HUES6 (cell line): ENCODE data around the gene WWP2.
"Not testable (repeated sequence)": the region's sequence is repeated elsewhere in the genome, so short reads cannot be mapped to it uniquely, and the experiment has no call there.

ENCODE experiments used
- H3K27ac ChIP-seq: 2 replicates; pipeline ENCODE4 v1.7.0; 2013; ENCODE audit warnings: low read depth, mild to moderate bottlenecking, low read length, inconsistent platforms
- H3K27me3 ChIP-seq: 2 replicates; pipeline ENCODE4 v1.6.1; 2013; ENCODE audit warnings: low read length; ENCODE audit not compliant: control insufficient read depth, insufficient read depth
- H3K36me3 ChIP-seq: 2 replicates; pipeline ENCODE4 v1.6.1; 2013; ENCODE audit warnings: low read length; ENCODE audit not compliant: control insufficient read depth, insufficient read depth
- H3K4me1 ChIP-seq: 2 replicates; pipeline ENCODE4 v1.6.1; 2013; ENCODE audit warnings: low read length; ENCODE audit not compliant: control insufficient read depth, insufficient read depth
- H3K4me3 ChIP-seq: 2 replicates; pipeline ENCODE4 v1.5.1; 2013; ENCODE audit warnings: low read depth, low read length
- H3K9ac ChIP-seq: one replicate; pipeline ENCODE4 v1.6.1; 2013; ENCODE audit warnings: mild to moderate bottlenecking, low read length
- H3K9me3 ChIP-seq: 2 replicates; pipeline ENCODE4 v1.6.1; 2013; ENCODE audit warnings: low read depth, low read length; ENCODE audit not compliant: control insufficient read depth, insufficient read depth

The WWP2 gene

GRCh38 chr16:69937465-69937951 lies 175.4 kb downstream of the WWP2 start:
- H3K9ac ChIP-seq, result no peak overlapping the region
- H3K9me3 ChIP-seq, result no peaks in the 10 kb centered on the region

GRCh38 chr16:69938981-69939820 lies 177.1 kb downstream of the WWP2 start:
- no peak overlapping the region for H3K9ac ChIP-seq
- no peak overlapping the region for H3K27ac ChIP-seq
- no peaks in the 10 kb centered on the region for H3K27me3 ChIP-seq
- H3K4me3 ChIP-seq, result no peak overlapping the region
- H3K4me1 ChIP-seq, result 0 out of 2 replicates have a peak, but pooled peaks cover 5% of the 10 kb centered on the region
- peaks cover 50% of the 10 kb centered on the region for H3K36me3 ChIP-seq
- no peaks in the 10 kb centered on the region for H3K9me3 ChIP-seq

More at GRCh38 chr16:69937465-69937951, 175.4 kb downstream of the WWP2 start:
- no peak overlapping the region for H3K27ac ChIP-seq
- H3K4me1 ChIP-seq, result no peaks in the 10 kb centered on the region
- H3K4me3 ChIP-seq, result no peak overlapping the region
- H3K27me3 ChIP-seq, result no peaks in the 10 kb centered on the region
- H3K36me3 ChIP-seq, result peaks cover 52% of the 10 kb centered on the region

- Histone ChIP-seq H3K9me3 (no peaks in the 10 kb centered on the region), H3K36me3 (peaks cover 44% of the 10 kb centered on the region), H3K4me3 (no peak overlapping the region), H3K27me3 (no peaks in the 10 kb centered on the region), H3K4me1 (0 out of 2 replicates have a peak, but pooled peaks cover 5% of the 10 kb centered on the region), H3K27ac (no peak overlapping the region), H3K9ac (no peak overlapping the region)
Observed at GRCh38 chr16:69939821-69940585, 177.9 kb downstream of the WWP2 start.

- no peaks in the 10 kb centered on the region for H3K9me3 ChIP-seq
- no peaks in the 10 kb centered on the region for H3K27me3 ChIP-seq
- peaks cover 38% of the 10 kb centered on the region for H3K36me3 ChIP-seq
- no peak overlapping the region for H3K9ac ChIP-seq
- H3K4me3 ChIP-seq, result no peak overlapping the region
- H3K27ac ChIP-seq, result no peak overlapping the region
- H3K4me1 ChIP-seq, result 0 out of 2 replicates have a peak, but pooled peaks cover 5% of the 10 kb centered on the region
Observed at GRCh38 chr16:69940676-69941075, 178.5 kb downstream of the WWP2 start.

GRCh38 chr16:69941251-69942098 lies 179.3 kb downstream of the WWP2 start:
- Histone ChIP-seq H3K9ac (no peak overlapping the region), H3K9me3 (no peaks in the 10 kb centered on the region), H3K27ac (no peak overlapping the region), H3K4me1 (0 out of 2 replicates have a peak, but pooled peaks cover 5% of the 10 kb centered on the region), H3K27me3 (no peaks in the 10 kb centered on the region), H3K4me3 (no peak overlapping the region), H3K36me3 (peaks cover 30% of the 10 kb centered on the region)

GRCh38 chr16:69942099-69942491 lies 180.0 kb downstream of the WWP2 start:
- Histone ChIP-seq H3K4me1 (0 out of 2 replicates have a peak, but pooled peaks cover 5% of the 10 kb centered on the region), H3K36me3 (peaks cover 24% of the 10 kb centered on the region), H3K27me3 (no peaks in the 10 kb centered on the region), H3K9me3 (no peaks in the 10 kb centered on the region), H3K4me3 (no peak overlapping the region), H3K27ac (no peak overlapping the region), H3K9ac (no peak overlapping the region)

- Histone ChIP-seq H3K9me3 (no peaks in the 10 kb centered on the region), H3K9ac (no peak overlapping the region), H3K27me3 (no peaks in the 10 kb centered on the region), H3K4me1 (0 out of 2 replicates have a peak, but pooled peaks cover 5% of the 10 kb centered on the region), H3K36me3 (peaks cover 18% of the 10 kb centered on the region), H3K27ac (no peak overlapping the region), H3K4me3 (no peak overlapping the region)
Observed at GRCh38 chr16:69942627-69943170, 180.6 kb downstream of the WWP2 start.

GRCh38 chr16:69943241-69944036 lies 181.3 kb downstream of the WWP2 start:
- not testable (repeated sequence) for H3K4me1 ChIP-seq, H3K27ac ChIP-seq, H3K27me3 ChIP-seq, H3K4me3 ChIP-seq, H3K9ac ChIP-seq, H3K9me3 ChIP-seq
- H3K36me3 ChIP-seq, result peaks cover 16% of the 10 kb centered on the region; the same call in 1 of the 2 replicates

GRCh38 chr16:69950411-69950810 lies 188.3 kb downstream of the WWP2 start:
- H3K9me3 ChIP-seq, H3K36me3 ChIP-seq, H3K4me3 ChIP-seq, H3K27me3 ChIP-seq, H3K9ac ChIP-seq, H3K27ac ChIP-seq, H3K4me1 ChIP-seq: not testable (repeated sequence)
